Thyroid gland (tissue), 4 donors: ENCODE results near the gene SUCNR1.

ENCODE experiments used
- CTCF ChIP-seq, 6 experiments: fragments of 200-600 bp in 3 of 6; fragments of 450-650 bp in 3 of 6; sonication (generic) in 3 of 6; IDR thresholded peaks; one replicate each; pipeline ENCODE4 v1.5.1; 2016 to 2019; ENCODE audit warnings: antibody characterized with exemption in 6 of 6, mild to moderate bottlenecking in 2 of 6, inconsistent platforms in 1 of 6, moderate library complexity in 1 of 6
- POLR2A ChIP-seq, 2 donors: fragments of 450-650 bp; IDR thresholded peaks; one replicate each; pipeline ENCODE4 v1.6.1; 2017; ENCODE audit warnings: antibody characterized with exemption in 2 of 2, mild to moderate bottlenecking in 2 of 2, moderate library complexity in 1 of 2

- TF ChIP-seq CTCF (IDR thresholded peaks at IDR 0.05) = no peak
- no peak for TF ChIP-seq POLR2A (IDR thresholded peaks at IDR 0.05)
Measured at GRCh38 chr3:151880416-151880690, 6.9 kb downstream of the SUCNR1 start.
